ENCODE data around the gene DNALI1. TPM values are rescaled to one million over a fixed set of nuclear protein-coding genes. Genes with fewer than 3 reads are reported as not detected.

Gene DNALI1
- total and polyA plus RNA-seq, 2 of the 4 experiments (the other 2 are of a cell fraction) = 9.1 to 10.1 TPM

- no peak overlapping the region for H2AK9ac ChIP-seq (replicated peaks; ENCODE audit: low read depth, low read length, poor library complexity)
- H3K14ac ChIP-seq (replicated peaks; ENCODE audit: low read depth, low read length) = no peak overlapping the region
- no peak overlapping the region for H4K91ac ChIP-seq (ENCODE audit: insufficient read depth, low read depth, low read length)
- intact Hi-C loops (cut with micrococcal nuclease) (loop anchor here (5.0 kb wide), 1 partner anchor 82 kb away; no protein-coding TSS in a partner anchor), in situ Hi-C loops (cut with MboI; ENCODE audit: low sequenced_read_pairs) (loop anchor here (25.0 kb wide), 1 partner anchor 423 kb away; the partner anchor contains the start of genes FHL3 and UTP11), dilution Hi-C loops (cut with HindIII; ENCODE audit: low sequenced_read_pairs, unreplicated experiment) (no loop called here)
- H3K4me2 ChIP-seq (ENCODE audit: low read depth, low read length) = no peak overlapping the region
- peaks cover 7% of the 10 kb centered on the region; the same call in 1 of the 2 replicates for H4K20me1 ChIP-seq (ENCODE audit: insufficient read depth, low read length)
- H3K18ac ChIP-seq (ENCODE audit: low read depth, low read length) = no peak overlapping the region
- H3K9me3 ChIP-seq (ENCODE audit: control insufficient read depth, insufficient read depth, low read length) = no peaks in the 10 kb centered on the region
- H4K8ac ChIP-seq (ENCODE audit: low read depth in 2 of 2, low read length in 2 of 2) = no peak overlapping the region
- ChIA-PET CTCF (no interaction called here), POLR2A (ENCODE audit: unreplicated experiment) (no interaction called here)
- H2AK5ac ChIP-seq (ENCODE audit: low read depth, low read length) = no peak overlapping the region
- H3K9me1 ChIP-seq (ENCODE audit: insufficient read depth, low read length) = no peaks in the 10 kb centered on the region
- H3K9ac ChIP-seq (ENCODE audit: low read depth, low read length) = no peak overlapping the region
- H2BK120ac ChIP-seq (ENCODE audit: low read depth, low read length) = no peak overlapping the region
- no peak overlapping the region for H3K56ac ChIP-seq (ENCODE audit: extremely low read depth, insufficient read depth, low read length)
- DNase-seq (no peak), ATAC-seq (ENCODE audit: low read depth) (no peak)
- H3K4me3 ChIP-seq (ENCODE audit: insufficient read depth, low read depth, low read length) = no peak overlapping the region
- H4K5ac ChIP-seq (ENCODE audit: low read depth, low read length) = no peak overlapping the region
- no peak overlapping the region for H2BK20ac ChIP-seq (ENCODE audit: low read depth, low read length)
- no CpG with 5 or more reads among the region's 2 CpGs for WGBS, 2 experiments (ENCODE audit: extremely low coverage in 2 of 2, insufficient read length in 1 of 2)
- H3K23ac ChIP-seq (ENCODE audit: low read depth, low read length) = no peak overlapping the region
- no peak overlapping the region for H3K27ac ChIP-seq (ENCODE audit: insufficient read depth, low read length)
- H3K4ac ChIP-seq (ENCODE audit: low read depth, low read length) = no peak overlapping the region
- peaks cover 27% of the 10 kb centered on the region for H3K36me3 ChIP-seq (ENCODE audit: control insufficient read depth, insufficient read depth, low read length)
- H2AFZ ChIP-seq (replicated peaks; ENCODE audit: low read length, poor library complexity) = no peak overlapping the region
- TF ChIP-seq NFE2L2 (IDR thresholded peaks at IDR 0.05; ENCODE audit: low read depth, low read length) = no peak
- TF ChIP-seq, protein P1, sequence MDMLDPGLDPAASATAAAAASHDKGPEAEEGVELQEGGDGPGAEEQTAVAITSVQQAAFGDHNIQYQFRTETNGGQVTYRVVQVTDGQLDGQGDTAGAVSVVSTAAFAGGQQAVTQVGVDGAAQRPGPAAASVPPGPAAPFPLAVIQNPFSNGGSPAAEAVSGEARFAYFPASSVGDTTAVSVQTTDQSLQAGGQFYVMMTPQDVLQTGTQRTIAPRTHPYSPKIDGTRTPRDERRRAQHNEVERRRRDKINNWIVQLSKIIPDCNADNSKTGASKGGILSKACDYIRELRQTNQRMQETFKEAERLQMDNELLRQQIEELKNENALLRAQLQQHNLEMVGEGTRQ (IDR thresholded peaks at IDR 0.05; ENCODE audit: low read depth, low read length) = no peak
- TF ChIP-seq MAFK (IDR thresholded peaks at IDR 0.05; ENCODE audit: low read depth, low read length) = no peak
- no peak for TF ChIP-seq MXI1 (IDR thresholded peaks at IDR 0.05; ENCODE audit: borderline replicate concordance, low read depth, low read length)
- no peak for TF ChIP-seq SMC3 (IDR thresholded peaks at IDR 0.05; ENCODE audit: low read depth, low read length)
- no peak for TF ChIP-seq MAZ (IDR thresholded peaks at IDR 0.05; ENCODE audit: borderline replicate concordance, low read depth, low read length)
- no peak for TF ChIP-seq CHD1 (IDR thresholded peaks at IDR 0.05; ENCODE audit: low read depth, low read length)
- peaks cover 10 to 35% of the 10 kb centered on the region in 2 experiments for H3K79me1 ChIP-seq (ENCODE audit: low read depth in 1 of 2, low read length in 2 of 2)
- no TSS peak for BruUV-seq (replicated peaks)
- H3K27me3 ChIP-seq (ENCODE audit: control insufficient read depth, insufficient read depth, low read length) = no peaks in the 10 kb centered on the region
- H2BK5ac ChIP-seq (ENCODE audit: low read depth, low read length, poor library complexity, severe bottlenecking) = no peak overlapping the region
- H2BK15ac ChIP-seq (ENCODE audit: low read depth, low read length) = no peak overlapping the region
- H3K4me1 ChIP-seq (ENCODE audit: control insufficient read depth, insufficient read depth, low read length) = no peaks in the 10 kb centered on the region; the same call in 1 of the 2 replicates
These were observed 32.2 kb downstream of the DNALI1 start for GRCh38 chr1:37588939-37589338.

All from IMR-90 (cell line).